T-helper 22 cell (primary cell): ENCODE measurements around the gene SHISA6.

Source experiments
- DNase-seq: peaks from one replicate; pipeline ENCODE4 v3.0.0-alpha.2; 2020; ENCODE audit warnings: low read depth

Gene SHISA6

GRCh38 chr17:11539637-11540036 is 298.6 kb downstream of the SHISA6 start:
- DNase-seq: no peak

GRCh38 chr17:11545002-11545401 is 304.0 kb downstream of the SHISA6 start:
- DNase-seq: no peak

GRCh38 chr17:11545696-11546095 is 304.7 kb downstream of the SHISA6 start:
- no peak for DNase-seq

- no peak for DNase-seq
Measured at GRCh38 chr17:11547853-11548252, 306.8 kb downstream of the SHISA6 start.

GRCh38 chr17:11548398-11548797 is 307.4 kb downstream of the SHISA6 start:
- DNase-seq: no peak

GRCh38 chr17:11550431-11550830 is 309.4 kb downstream of the SHISA6 start:
- DNase-seq: no peak

- no peak for DNase-seq
Measured at GRCh38 chr17:11551442-11551841, 310.4 kb downstream of the SHISA6 start.

- no peak for DNase-seq
Measured at GRCh38 chr17:11553135-11553534, 312.1 kb downstream of the SHISA6 start.

GRCh38 chr17:11554042-11554441 is 313.0 kb downstream of the SHISA6 start:
- no peak for DNase-seq

- no peak for DNase-seq
Measured at GRCh38 chr17:11554542-11554941, 313.5 kb downstream of the SHISA6 start.

- no peak for DNase-seq
Measured at GRCh38 chr17:11555530-11555929, 314.5 kb downstream of the SHISA6 start.

GRCh38 chr17:11557727-11558452 is 316.9 kb downstream of the SHISA6 start:
- no peak for DNase-seq

- no peak for DNase-seq
Measured at GRCh38 chr17:11558681-11559234, 317.7 kb downstream of the SHISA6 start.

- no peak for DNase-seq
Measured at GRCh38 chr17:11559601-11560000, 318.6 kb downstream of the SHISA6 start.

- DNase-seq: no peak
Measured at GRCh38 chr17:11561281-11561680, 320.3 kb downstream of the SHISA6 start.

- DNase-seq: no peak
Measured at GRCh38 chr17:11561702-11562101, 320.7 kb downstream of the SHISA6 start.

GRCh38 chr17:11564589-11565380 is 323.8 kb downstream of the SHISA6 start:
- no peak for DNase-seq

- no peak for DNase-seq
Measured at GRCh38 chr17:11565591-11565990, 324.6 kb downstream of the SHISA6 start.

GRCh38 chr17:11578998-11579397 is 338.0 kb downstream of the SHISA6 start:
- DNase-seq: no peak

- DNase-seq: no peak
Measured at GRCh38 chr17:11580677-11581076, 339.7 kb downstream of the SHISA6 start.

GRCh38 chr17:11582217-11582616 is 341.2 kb downstream of the SHISA6 start:
- no peak for DNase-seq

GRCh38 chr17:11583306-11583992 is 342.4 kb downstream of the SHISA6 start:
- DNase-seq: no peak

- DNase-seq: no peak
Measured at GRCh38 chr17:11589716-11590115, 348.7 kb downstream of the SHISA6 start.
